Measurements from ENCODE around the gene NPAS2.

NPAS2 gene

GRCh38 chr2:100821911-100822265 is 1.9 kb downstream of the NPAS2 start:
- DNase-seq (ENCODE audit: low spot score): no peak

GRCh38 chr2:100822587-100823248 is 2.8 kb downstream of the NPAS2 start:
- no peak for DNase-seq (ENCODE audit: low spot score)

DNA sequence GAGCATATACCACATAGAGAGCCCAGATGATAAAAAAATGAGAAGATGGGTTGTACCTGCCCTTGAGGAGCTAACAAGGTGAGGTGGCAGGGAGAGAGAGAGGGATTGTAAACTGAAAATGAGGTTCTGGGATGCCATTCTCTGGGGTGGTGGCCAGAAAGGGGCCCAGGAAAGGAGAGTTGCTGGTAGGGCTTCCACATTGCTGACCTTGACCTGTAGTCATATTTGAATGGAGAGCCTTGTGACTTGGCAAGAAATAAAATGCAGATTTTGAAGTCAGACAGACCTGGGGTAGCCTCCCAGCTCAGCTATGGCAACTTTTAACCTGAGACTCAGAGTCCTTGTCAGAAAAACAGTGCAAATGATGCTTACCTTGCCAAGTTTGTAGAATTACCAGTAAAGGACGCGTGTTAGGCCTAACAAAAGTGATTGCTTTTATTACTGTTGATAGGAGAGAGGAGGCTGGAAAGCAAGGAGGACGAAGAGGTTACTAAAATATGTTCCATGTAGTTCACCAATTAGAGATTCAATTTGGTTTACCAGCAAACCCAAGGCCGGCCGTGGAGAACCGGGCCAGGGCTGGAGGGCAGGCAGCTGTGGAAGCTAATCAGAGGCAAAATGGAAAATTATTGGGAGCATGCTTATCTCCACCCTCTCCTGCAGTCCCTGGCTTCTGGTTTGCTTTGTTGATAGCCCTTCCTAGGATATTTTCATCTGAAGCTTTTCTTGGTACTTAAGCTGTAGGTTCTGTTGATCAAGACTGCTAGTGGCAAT is 3.9 kb downstream of the NPAS2 start:
- no peak for DNase-seq (ENCODE audit: low spot score)

DNA sequence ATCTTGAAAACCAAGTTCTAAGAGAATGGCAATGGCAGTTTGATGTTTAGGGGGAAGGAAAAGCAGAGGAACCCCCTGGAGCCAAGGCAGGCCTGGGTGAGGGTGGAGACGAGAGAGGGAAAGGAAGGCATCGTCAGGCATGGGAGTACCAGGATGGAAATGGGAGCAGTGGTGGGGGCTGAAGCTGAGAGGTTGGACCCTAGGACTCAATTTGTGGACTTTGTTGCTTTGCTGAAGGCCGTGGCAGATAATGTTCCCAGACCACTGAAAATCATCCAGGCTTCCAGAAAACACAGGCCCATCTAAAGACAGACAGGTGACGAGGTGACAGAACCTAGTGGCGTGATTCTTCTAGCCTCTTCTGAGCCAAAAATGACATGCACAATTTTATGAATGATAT is 4.9 kb downstream of the NPAS2 start:
- no peak for DNase-seq (ENCODE audit: low spot score)

GRCh38 chr2:100826494-100826893 is 6.6 kb downstream of the NPAS2 start:
- DNase-seq (ENCODE audit: low spot score): no peak

DNA sequence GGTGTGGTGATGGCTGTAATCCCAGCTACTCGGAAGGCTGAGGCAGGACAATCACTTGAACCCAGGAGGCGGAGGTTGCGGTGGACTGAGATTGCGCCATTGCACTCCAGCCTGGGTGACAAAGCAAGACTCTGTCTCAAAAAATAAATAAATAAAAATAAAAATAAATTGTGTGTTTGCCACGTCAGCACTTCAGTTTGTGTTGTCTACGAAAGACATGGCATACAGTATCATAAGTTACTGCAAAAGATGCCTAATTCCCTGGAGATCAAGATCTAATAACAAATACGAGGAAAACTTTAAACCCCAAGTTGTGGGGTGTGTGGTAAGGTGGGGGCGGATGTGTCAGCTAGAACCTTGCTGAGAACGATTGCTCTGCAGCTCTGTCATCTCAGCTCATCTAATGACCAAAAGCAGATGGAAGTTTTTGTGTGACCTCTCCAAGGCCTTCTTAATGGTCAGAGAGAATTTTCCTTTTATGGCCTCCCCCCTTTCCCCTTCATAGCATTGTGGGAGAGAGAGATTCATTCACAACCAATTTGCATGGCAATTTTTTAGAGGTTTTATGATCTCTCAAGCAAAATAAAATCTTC is 11.3 kb downstream of the NPAS2 start:
- DNase-seq (ENCODE audit: low spot score): no peak

GRCh38 chr2:100831831-100832230 is 11.9 kb downstream of the NPAS2 start:
- no peak for DNase-seq (ENCODE audit: low spot score)

DNA sequence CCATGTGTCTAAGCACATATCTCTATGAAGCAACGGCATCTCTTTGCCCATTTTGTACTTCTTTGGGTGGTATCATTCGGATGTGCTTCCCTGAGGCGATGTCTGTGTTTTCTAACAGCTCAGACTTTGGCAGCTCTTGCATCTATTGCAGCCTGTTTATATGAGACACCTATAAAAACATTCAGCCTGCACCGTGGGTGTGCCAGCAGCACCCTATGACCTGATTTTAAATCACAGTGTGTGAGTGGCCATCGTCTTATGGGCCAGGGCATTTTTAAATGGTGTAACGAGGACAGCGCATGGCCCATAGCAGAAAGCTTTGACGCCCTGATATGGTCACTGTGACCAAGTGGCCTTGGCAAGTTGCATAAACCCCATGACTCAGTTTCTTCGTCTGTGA is 12.9 kb downstream of the NPAS2 start:
- no peak for DNase-seq (ENCODE audit: low spot score)

DNA sequence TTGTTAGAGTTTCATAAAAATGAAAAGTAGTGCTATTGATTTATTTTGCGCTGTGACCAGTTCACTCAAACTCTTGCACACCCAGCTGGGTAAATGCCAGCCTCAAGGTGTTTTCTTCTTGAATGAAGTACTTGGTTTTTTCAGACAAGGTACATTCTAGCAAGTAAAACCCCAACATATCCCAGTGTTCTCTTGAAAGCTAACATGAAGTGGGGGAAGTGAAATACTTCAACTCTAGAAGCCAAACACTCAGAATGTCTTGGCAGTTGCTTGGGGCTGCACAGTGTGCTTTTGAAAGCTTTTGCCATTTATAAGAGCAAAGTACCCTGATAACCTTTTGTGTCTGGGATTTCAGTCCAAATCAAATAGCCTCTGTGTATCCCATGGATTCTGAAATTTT is 13.4 kb downstream of the NPAS2 start:
- DNase-seq (ENCODE audit: low spot score): no peak

DNA sequence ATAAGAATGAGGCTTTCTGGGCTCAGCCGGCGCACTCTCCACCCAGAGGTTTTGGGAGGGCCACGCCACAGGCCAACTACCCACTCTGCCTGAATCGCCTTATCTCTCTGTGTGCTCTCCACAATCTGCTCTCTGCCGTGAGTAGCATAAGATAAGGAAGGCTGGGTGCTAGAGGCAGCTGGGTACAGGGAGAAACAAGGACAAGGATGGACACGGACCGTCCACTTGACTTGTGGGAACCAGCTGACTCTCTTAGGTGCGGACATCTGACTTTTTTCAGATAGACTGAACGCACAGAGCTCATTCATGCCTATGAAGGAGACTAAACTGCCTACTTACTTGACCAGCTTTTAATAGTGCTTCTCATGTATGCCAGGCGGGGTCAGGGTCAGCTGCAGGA is 14.3 kb downstream of the NPAS2 start:
- DNase-seq (ENCODE audit: low spot score): no peak

GRCh38 chr2:100835006-100835659 is 15.2 kb downstream of the NPAS2 start:
- no peak for DNase-seq (ENCODE audit: low spot score)

DNA sequence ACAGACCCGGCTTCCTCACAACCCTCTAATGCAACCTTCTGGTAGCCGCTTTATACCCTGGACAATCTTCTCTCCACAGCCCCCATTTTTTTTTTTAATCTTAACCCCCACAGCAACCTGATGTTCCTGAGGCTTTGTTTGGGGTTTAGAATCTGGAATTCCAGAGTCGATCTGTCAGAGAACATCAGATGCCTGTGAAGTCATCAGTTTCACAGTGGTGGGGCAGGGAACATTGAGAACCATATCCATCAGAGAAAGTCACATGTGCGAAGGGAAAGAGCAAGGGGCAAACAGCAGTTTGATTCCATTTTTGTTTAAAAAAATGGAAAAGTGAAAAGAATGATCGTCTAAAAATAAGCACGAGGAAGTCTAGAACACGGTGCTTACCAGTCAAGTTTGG is 20.6 kb downstream of the NPAS2 start:
- no peak for DNase-seq (ENCODE audit: low spot score)

DNA sequence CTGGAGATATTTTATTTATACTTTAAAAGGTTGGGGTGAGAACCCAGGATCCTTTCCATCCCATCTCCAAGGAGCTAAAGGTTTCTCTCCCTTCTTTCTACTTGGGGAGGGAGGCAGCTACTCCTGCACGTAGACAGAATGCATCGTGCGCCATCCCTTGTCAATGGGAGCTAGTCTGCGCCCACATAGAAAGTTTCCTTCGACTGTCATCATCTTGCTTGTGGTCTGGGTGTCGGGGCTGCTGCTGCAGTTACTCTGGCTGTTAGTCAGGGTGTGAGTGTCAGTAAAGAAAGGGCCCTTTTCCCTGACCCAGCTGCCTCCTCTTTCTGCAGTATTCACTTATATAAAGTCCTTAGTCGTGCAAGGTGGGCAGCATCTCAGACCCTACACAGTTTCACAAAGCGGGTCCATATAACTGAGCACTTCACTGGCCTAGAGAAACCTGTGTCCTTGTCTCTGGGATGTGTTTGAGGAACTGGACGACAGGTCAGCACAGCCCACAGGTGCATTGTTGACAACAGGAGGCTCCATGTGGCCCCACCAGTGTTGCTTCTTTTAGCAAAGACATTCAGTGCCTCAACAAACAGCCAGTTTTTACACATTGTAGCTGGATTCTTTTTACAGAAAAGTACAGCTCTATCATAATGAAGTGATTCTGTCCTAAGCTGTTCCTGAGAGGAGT is 22.4 kb downstream of the NPAS2 start:
- DNase-seq (ENCODE audit: low spot score): no peak

- DNase-seq (ENCODE audit: low spot score): no peak
Measured at GRCh38 chr2:100844514-100844913, 24.6 kb downstream of the NPAS2 start.

DNA sequence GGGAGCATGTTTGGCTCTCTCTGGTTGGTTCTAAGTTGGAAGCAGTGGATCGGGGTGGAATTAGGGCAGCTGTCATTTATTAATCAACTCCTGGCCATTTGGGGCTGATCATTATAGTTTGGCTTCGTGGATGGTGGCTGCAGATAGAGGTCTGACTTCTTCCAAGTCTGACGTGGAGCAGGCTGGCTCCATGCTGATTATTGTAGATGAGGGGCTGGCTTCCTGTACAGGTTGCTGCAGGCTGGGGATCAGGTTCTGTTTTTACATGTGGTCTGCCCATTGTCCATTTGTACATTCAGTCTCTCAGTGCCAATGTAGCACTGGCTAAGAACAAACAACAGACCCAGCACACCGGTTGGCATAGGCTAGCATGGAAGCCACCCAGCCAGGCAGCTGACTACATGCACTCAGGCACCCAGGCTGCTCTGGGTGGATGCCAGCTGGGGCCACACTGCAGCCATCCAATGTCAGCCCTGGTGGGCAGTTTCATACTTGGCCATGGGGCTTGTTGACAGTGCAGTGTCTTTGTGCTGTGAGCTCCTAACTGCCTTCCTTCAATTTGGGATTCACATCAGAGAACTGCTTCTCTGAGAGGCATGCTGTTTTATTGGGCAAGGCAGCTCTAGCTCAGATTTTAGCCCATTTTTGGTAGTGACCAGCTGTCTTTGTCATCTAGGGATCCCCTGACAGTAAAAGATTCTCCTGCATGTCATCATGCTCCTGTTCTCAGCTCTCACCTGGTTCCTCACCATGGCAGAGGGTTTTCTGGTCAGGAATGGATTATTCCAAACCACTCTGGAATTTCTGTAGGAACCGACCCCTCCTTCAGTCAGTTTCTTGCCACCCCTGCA is 25.4 kb downstream of the NPAS2 start:
- DNase-seq (ENCODE audit: low spot score): no peak

GRCh38 chr2:100846716-100847115 is 26.8 kb downstream of the NPAS2 start:
- DNase-seq (ENCODE audit: low spot score): no peak

DNA sequence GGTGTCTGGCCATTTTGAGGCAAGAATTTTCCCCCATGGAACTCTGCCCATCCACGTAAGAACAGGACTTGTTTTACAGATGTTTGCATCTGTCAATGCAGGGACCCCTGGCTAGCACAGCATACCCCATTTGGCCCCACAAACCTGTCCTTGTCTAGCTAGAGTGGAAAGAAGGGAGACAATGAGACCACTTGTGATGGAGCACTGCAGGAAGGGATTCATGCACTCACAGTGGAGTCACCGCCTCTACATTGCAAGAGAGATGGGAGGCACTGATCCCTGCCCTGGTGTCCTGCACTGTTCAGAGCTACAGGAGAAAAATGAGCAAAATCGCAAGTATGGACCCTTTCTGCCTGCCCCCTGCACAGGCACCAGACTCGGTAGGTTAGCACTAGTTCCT is 32.5 kb downstream of the NPAS2 start:
- DNase-seq (ENCODE audit: low spot score): no peak

DNA sequence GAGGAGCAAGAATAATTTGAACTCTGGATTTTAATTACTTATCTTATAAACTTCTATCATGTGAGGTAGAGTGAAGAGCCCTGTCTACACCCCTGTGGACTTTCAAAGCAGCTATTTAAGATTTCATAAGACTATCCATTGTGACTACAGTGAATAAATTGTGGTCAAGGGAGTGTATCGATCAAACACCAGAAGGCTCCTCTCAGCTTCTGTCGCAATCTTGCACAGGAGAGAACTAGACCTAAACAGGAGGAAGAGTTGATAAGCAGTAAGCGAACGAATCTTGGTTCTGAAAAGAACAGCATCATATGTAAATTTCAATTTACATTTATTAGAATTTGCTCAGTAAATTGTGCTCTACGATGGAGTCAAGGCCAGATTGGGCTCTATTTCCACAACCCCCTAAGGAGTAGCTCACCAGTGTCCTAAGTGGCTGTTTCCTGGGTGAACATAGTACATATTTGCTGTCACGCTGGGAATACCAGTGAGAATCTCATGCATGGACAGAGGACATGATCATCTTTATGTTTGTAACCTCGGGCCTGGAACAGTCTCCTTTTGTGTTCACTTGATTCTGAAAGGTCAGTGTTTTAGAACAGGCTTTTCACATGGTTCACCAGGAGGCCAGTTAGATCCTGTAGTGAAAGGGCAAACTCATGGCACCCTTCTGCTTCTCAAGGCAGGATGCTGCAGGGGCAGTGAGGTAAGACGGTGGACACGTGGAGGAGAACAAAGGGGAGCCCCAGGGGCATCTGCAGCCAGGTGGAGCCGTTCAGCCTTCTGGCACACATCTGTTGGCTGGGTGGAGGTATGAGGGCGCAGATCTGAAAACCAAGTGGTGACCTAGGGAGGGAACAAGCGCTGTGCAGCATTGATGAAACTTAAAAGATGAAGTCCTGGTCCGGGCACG is 33.3 kb downstream of the NPAS2 start:
- DNase-seq (ENCODE audit: low spot score): no peak

GRCh38 chr2:100853909-100854810 is 34.2 kb downstream of the NPAS2 start:
- DNase-seq (ENCODE audit: low spot score): no peak

Measured in putamen (tissue), 1 donor.